Natural killer cell (primary cell): ENCODE data around the gene CCR1. TPM values are rescaled to one million over a fixed set of nuclear protein-coding genes. Genes with fewer than 3 reads are reported as not detected.
A peak's percentile ranks its signal among the peaks of the same experiment; 100 is the strongest.

Experiments
- ATAC-seq, 3 donors: fragments of 150-1000 bp in 2 of 3; fragments of 200-7000 bp in 1 of 3; cut with Tn5 transposase; 1 replicate in 1 of 3; 2 replicates in 2 of 3; pipeline ENCODE4 v1.10.0; 2021; ENCODE audit warnings: mild to moderate bottlenecking in 2 of 3, moderate library complexity in 2 of 3
- DNase-seq, 2 donors: peaks; one replicate each; pipeline versions ENCODE4 v3.0.0 to v3.0.0-alpha.2; 2013 to 2021; ENCODE audit warnings: mixed read lengths in 1 of 2
- H3K27ac ChIP-seq: one replicate; pipeline ENCODE4 v1.5.1; 2013; ENCODE audit warnings: mild to moderate bottlenecking, low read length
- H3K27me3 ChIP-seq: one replicate; pipeline ENCODE4 v1.6.1; 2013; ENCODE audit warnings: low read length; ENCODE audit not compliant: control insufficient read depth, insufficient read depth
- H3K36me3 ChIP-seq: one replicate; pipeline ENCODE4 v1.6.1; 2013; ENCODE audit warnings: low read length; ENCODE audit not compliant: control insufficient read depth, insufficient read depth
- H3K4me1 ChIP-seq: one replicate; pipeline ENCODE4 v1.6.1; 2013; ENCODE audit warnings: low read length; ENCODE audit not compliant: control insufficient read depth, insufficient read depth
- H3K4me3 ChIP-seq: one replicate; pipeline ENCODE4 v1.5.1; 2013; ENCODE audit warnings: low read length
- H3K9me3 ChIP-seq: one replicate; pipeline ENCODE4 v1.6.1; 2013; ENCODE audit warnings: low read length; ENCODE audit not compliant: control insufficient read depth, insufficient read depth
- H3K27ac Mint-ChIP-seq, 2 donors: one replicate each; pipeline ENCODE4 v1.8.0; 2022; ENCODE audit warnings: mild to moderate bottlenecking in 2 of 2, mixed read lengths in 2 of 2, moderate library complexity in 1 of 2
- H3K27me3 Mint-ChIP-seq, 2 donors: one replicate each; pipeline ENCODE4 v1.8.0; 2022; ENCODE audit warnings: low read depth in 2 of 2, mixed read lengths in 2 of 2
- H3K36me3 Mint-ChIP-seq: one replicate; pipeline ENCODE4 v1.8.0; 2022; ENCODE audit warnings: mixed read lengths
- H3K4me1 Mint-ChIP-seq, 2 donors: one replicate each; pipeline ENCODE4 v1.8.0; 2022; ENCODE audit warnings: mixed read lengths in 2 of 2
- H3K4me3 Mint-ChIP-seq: one replicate; pipeline ENCODE4 v1.8.0; 2022; ENCODE audit warnings: mild to moderate bottlenecking, moderate library complexity, mixed read lengths
- H3K9me3 Mint-ChIP-seq, 2 donors: one replicate each; pipeline ENCODE4 v1.8.0; 2022; ENCODE audit warnings: mixed read lengths in 2 of 2
- CTCF ChIP-seq: fragments of 200-600 bp; IDR thresholded peaks from one replicate; pipeline ENCODE4 v1.8.0; 2022; ENCODE audit warnings: antibody characterized with exemption
- WGBS: methylation state at CpG from one replicate; pipeline ENCODE4 v1.1.7; 2013; ENCODE audit warnings: missing lambda C conversion rate; ENCODE audit not compliant: insufficient coverage; 5-methylcytosine and 5-hydroxymethylcytosine counted together
- intact Hi-C: fragments of 100-400 bp; cut with micrococcal nuclease; formaldehyde crosslinking; loops from one replicate; pipeline ENCODE4 v1.14.2; 2022
- total RNA-seq, 4 donors: library from RNA; stranded (reverse); fragments of 120-200 nt in 1 of 4; gene quantifications; one replicate each; pipeline versions ENCODE4 v1.2.3 to v1.2.4, GENCODE V29; 2013 to 2022

Gene CCR1
- total RNA-seq, 3 donors from 2014 or later (not counting 1 experiment from before 2014, with no cell fraction given): 2.1 to 26.0 (median 3.8) TPM

GRCh38 chr3:46218196-46218709, 10.1 kb upstream of the CCR1 start:
- no peaks in the 10 kb centered on the region for H3K36me3 Mint-ChIP-seq
- TF ChIP-seq CTCF: no peak
- no peaks in the 10 kb centered on the region for H3K9me3 ChIP-seq
- no peaks in the 10 kb centered on the region for H3K27me3 ChIP-seq
- no peak for DNase-seq
- ATAC-seq: no peak
- H3K4me1 Mint-ChIP-seq: peaks cover 0 to 9% of the 10 kb centered on the region in 2 donors
- intact Hi-C loops: loop anchor here (10.0 kb wide), 1 partner anchor 67 kb away; no protein-coding TSS in a partner anchor
- H3K4me3 ChIP-seq: no peak overlapping the region
- H3K9me3 Mint-ChIP-seq: no peaks in the 10 kb centered on the region
- H3K4me1 ChIP-seq: peaks cover 32% of the 10 kb centered on the region
- peaks cover 0 to 4% of the 10 kb centered on the region in 2 donors for H3K27me3 Mint-ChIP-seq
- no peaks in the 10 kb centered on the region for H3K36me3 ChIP-seq
- H3K27ac ChIP-seq: no peak overlapping the region
- H3K4me3 Mint-ChIP-seq: no peak overlapping the region
- no peak overlapping the region for H3K27ac Mint-ChIP-seq
- WGBS: 86% methylated on average over 1 of the region's 2 CpGs

GRCh38 chr3:46215810-46216414, 7.8 kb upstream of the CCR1 start:
- DNase-seq (no peak), ATAC-seq (no peak)
- Mint-ChIP-seq H3K36me3 (no peaks in the 10 kb centered on the region), H3K9me3 (no peaks in the 10 kb centered on the region), H3K27me3 (no peaks in the 10 kb centered on the region), H3K4me3 (no peak overlapping the region), H3K27ac (no peak overlapping the region), H3K4me1 (no peaks in the 10 kb centered on the region)
- H3K4me3 ChIP-seq: no peak overlapping the region
- H3K4me1 ChIP-seq: peaks cover 27% of the 10 kb centered on the region
- no peaks in the 10 kb centered on the region for H3K36me3 ChIP-seq
- 97% methylated on average over 3 of the region's 4 CpGs for WGBS
- H3K9me3 ChIP-seq: no peaks in the 10 kb centered on the region
- TF ChIP-seq CTCF: no peak
- intact Hi-C loops: loop anchor here (10.0 kb wide), 1 partner anchor 69 kb away; no protein-coding TSS in a partner anchor
- H3K27me3 ChIP-seq: no peaks in the 10 kb centered on the region
- no peak overlapping the region for H3K27ac ChIP-seq

DNA sequence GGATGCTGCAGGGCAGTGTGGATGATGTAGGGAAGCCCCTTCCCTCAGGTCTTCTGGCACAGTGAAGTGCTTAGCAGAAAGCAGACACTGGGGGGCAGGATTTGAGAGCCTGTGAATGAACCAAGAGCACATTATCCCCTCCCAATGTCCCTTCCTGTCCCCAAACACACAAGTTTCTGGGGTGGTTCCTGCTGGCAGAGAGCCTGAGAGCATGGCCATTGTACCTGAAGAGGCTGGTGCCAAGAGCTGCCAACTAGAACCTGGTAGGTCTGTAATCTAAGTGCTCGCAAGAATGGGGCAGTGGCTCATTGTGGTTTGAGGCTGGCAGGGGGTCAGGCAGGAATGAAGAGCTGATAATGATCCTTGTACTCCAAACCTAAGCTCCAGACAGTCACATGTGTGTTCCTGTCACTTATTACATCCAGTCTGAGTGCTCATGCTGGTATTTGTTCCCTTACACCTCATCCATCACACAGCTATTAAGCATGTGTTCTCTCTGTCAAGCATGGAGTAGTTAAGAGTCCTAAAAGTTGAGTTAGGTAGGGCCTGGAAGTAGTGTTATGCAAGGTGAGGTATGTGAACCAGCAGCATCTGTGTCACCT, 6.7 kb upstream of the CCR1 start:
- peak in 2 of 3 donors; percentile 40 to 45 for ATAC-seq
- Mint-ChIP-seq H3K4me1 (peaks cover 0 to 7% of the 10 kb centered on the region in 2 donors), H3K27ac (no peak overlapping the region), H3K27me3 (no peaks in the 10 kb centered on the region), H3K4me3 (no peak overlapping the region), H3K9me3 (no peaks in the 10 kb centered on the region), H3K36me3 (no peaks in the 10 kb centered on the region)
- Histone ChIP-seq H3K9me3 (no peaks in the 10 kb centered on the region), H3K27me3 (no peaks in the 10 kb centered on the region), H3K36me3 (no peaks in the 10 kb centered on the region), H3K4me1 (peaks cover 31% of the 10 kb centered on the region), H3K4me3 (no peak overlapping the region), H3K27ac (no peak overlapping the region)
- no peak for TF ChIP-seq CTCF
- 86% methylated on average over 1 of the region's 1 CpG for WGBS
- intact Hi-C loops: loop anchor here (1.0 to 10.0 kb wide), 2 partner anchors 70 to 153 kb away; no protein-coding TSS in a partner anchor
- DNase-seq: peak in 1 of 2 donors; percentile 27
